HG02759 (cell line): ENCODE results near the gene HINFP.
"Not testable (repeated sequence)": the region's sequence is repeated elsewhere in the genome, so short reads cannot be mapped to it uniquely, and the experiment has no call there.

ENCODE experiments used
- ATAC-seq: cut with Tn5 transposase; IDR thresholded peaks from one replicate; pipeline ENCODE4 v1.9.1; 2021; ENCODE audit warnings: mild to moderate bottlenecking, moderate library complexity; ENCODE audit not compliant: unreplicated experiment

HINFP gene

DNA sequence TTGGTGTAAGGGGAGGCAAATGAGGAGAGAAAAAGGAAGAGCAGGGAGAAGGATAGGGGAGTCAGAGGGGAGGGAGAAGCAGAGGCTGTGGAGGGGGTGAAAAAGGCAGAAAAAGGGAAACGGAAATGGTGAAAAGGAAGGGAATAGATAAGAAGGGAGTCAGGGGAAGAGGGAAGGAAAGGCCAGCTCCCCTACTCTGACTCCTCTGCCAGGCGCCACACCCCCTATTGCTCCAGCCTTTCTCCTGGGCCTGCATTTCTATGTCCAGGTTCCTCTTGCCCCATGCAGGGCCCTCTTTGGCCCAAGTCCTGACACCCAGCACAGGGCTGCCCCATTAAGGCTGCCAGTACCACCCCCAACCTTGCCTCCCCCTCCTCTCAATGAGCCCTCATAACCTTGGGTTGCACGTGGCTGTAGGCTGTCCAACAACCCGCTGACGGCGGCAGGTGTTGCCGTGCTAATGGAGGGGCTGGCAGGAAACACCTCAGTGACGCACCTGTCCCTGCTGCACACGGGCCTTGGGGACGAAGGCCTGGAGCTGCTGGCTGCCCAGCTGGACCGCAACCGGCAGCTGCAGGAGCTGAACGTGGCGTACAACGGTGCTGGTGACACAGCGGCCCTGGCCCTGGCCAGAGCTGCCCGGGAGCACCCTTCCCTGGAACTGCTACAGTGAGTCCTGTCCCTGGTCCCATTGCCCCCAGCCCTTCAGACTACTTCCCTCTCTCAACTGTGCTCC lies 60.5 kb downstream of the HINFP start:
- ATAC-seq: no peak

DNA sequence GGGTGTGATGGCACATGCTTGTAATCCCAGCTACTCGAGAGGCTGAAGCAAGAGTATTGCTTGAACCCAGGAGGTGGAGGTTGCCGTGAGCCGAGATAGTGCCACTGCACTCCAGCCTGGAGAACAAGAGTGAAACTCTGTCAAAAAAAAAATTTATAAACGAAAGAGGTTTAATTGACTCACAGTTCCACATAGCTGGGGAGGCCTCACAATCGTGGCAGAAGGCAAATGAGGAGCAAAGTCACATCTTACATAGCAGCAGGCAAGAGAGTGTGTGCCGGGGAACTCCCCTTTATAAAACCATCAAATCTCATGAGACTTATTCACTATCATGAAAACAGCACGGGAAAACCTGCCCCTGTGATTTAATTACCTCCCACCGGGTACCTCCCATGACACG lies 63.0 kb downstream of the HINFP start:
- not testable (repeated sequence) for ATAC-seq
